ENCODE data around the gene INSYN2B. TPM values are rescaled to one million over a fixed set of nuclear protein-coding genes. Genes with fewer than 3 reads are reported as not detected.

Gene INSYN2B
- total RNA-seq, 1 experiment from 2014 or later: 10.8 TPM

GRCh38 chr5:169960659-169961058 lies 19.6 kb downstream of the INSYN2B start:
- H3K27ac ChIP-seq (ENCODE audit: low read depth, low read length, poor library complexity, severe bottlenecking): no peak overlapping the region
- no peak for DNase-seq (ENCODE audit: low spot score)
- no peak for TF ChIP-seq EZH2 (IDR thresholded peaks at IDR 0.05; ENCODE audit: borderline replicate concordance, low read depth, low read length, poor library complexity, severe bottlenecking)
- TF ChIP-seq, protein P1, sequence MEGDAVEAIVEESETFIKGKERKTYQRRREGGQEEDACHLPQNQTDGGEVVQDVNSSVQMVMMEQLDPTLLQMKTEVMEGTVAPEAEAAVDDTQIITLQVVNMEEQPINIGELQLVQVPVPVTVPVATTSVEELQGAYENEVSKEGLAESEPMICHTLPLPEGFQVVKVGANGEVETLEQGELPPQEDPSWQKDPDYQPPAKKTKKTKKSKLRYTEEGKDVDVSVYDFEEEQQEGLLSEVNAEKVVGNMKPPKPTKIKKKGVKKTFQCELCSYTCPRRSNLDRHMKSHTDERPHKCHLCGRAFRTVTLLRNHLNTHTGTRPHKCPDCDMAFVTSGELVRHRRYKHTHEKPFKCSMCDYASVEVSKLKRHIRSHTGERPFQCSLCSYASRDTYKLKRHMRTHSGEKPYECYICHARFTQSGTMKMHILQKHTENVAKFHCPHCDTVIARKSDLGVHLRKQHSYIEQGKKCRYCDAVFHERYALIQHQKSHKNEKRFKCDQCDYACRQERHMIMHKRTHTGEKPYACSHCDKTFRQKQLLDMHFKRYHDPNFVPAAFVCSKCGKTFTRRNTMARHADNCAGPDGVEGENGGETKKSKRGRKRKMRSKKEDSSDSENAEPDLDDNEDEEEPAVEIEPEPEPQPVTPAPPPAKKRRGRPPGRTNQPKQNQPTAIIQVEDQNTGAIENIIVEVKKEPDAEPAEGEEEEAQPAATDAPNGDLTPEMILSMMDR (conservative IDR thresholded peaks at IDR 0.05; ENCODE audit: low read depth, low read length): no peak
- no peaks in the 10 kb centered on the region for H3K4me1 ChIP-seq (ENCODE audit: insufficient read depth, low read length, poor library complexity, severe bottlenecking)
- H3K9me3 ChIP-seq (ENCODE audit: low read depth, low read length, poor library complexity, severe bottlenecking): no peaks in the 10 kb centered on the region
- no TSS peak for BruUV-seq (replicated peaks)
- H3K27me3 ChIP-seq (replicated peaks; ENCODE audit: insufficient read depth, low read depth, low read length, poor library complexity): no peaks in the 10 kb centered on the region
- no peaks in the 10 kb centered on the region for H3K36me3 ChIP-seq (ENCODE audit: insufficient read depth, low read length, poor library complexity, severe bottlenecking)
- H3K4me3 ChIP-seq (ENCODE audit: low read depth, low read length, poor library complexity, severe bottlenecking): no peak overlapping the region
- CTCF ChIA-PET: no interaction called here
- intact Hi-C loops (cut with micrococcal nuclease; ENCODE audit: unreplicated experiment): no loop called here
- POLR2A ChIA-PET (ENCODE audit: low non-redundant PET): no interaction called here

DNA sequence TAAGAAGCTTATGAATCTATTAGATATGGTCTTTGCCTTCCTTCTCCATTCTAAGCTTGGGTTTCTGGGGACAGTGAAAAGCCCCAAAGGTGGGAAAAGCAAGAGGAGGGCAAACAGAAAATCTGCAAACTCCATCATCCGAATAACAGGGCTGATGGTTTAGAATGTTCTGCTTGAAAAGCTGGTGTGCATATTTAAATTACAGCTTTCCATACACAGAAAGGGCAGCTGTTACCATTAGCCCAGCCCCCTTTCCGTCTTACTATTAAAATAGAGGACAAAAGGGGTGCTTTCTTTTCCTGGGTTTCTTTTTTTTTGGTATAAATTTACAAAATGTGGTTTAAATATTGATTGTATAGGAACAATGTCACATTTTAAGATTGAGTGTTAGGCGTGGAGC lies 22.0 kb downstream of the INSYN2B start:
- no peak for DNase-seq (ENCODE audit: low spot score)
- no peak overlapping the region for H3K27ac ChIP-seq (ENCODE audit: low read depth, low read length, poor library complexity, severe bottlenecking)
- H3K4me3 ChIP-seq (ENCODE audit: low read depth, low read length, poor library complexity, severe bottlenecking): no peak overlapping the region
- no peaks in the 10 kb centered on the region for H3K4me1 ChIP-seq (ENCODE audit: insufficient read depth, low read length, poor library complexity, severe bottlenecking)
- intact Hi-C loops (cut with micrococcal nuclease; ENCODE audit: unreplicated experiment): no loop called here
- POLR2A ChIA-PET (ENCODE audit: low non-redundant PET): no interaction called here
- TF ChIP-seq, protein P1 (conservative IDR thresholded peaks at IDR 0.05; ENCODE audit: low read depth, low read length): no peak
- no peak for TF ChIP-seq EZH2 (IDR thresholded peaks at IDR 0.05; ENCODE audit: borderline replicate concordance, low read depth, low read length, poor library complexity, severe bottlenecking)
- no peaks in the 10 kb centered on the region for H3K9me3 ChIP-seq (ENCODE audit: low read depth, low read length, poor library complexity, severe bottlenecking)
- H3K36me3 ChIP-seq (ENCODE audit: insufficient read depth, low read length, poor library complexity, severe bottlenecking): no peaks in the 10 kb centered on the region
- BruUV-seq (replicated peaks): no TSS peak
- CTCF ChIA-PET: no interaction called here
- H3K27me3 ChIP-seq (replicated peaks; ENCODE audit: insufficient read depth, low read depth, low read length, poor library complexity): no peaks in the 10 kb centered on the region

DNA sequence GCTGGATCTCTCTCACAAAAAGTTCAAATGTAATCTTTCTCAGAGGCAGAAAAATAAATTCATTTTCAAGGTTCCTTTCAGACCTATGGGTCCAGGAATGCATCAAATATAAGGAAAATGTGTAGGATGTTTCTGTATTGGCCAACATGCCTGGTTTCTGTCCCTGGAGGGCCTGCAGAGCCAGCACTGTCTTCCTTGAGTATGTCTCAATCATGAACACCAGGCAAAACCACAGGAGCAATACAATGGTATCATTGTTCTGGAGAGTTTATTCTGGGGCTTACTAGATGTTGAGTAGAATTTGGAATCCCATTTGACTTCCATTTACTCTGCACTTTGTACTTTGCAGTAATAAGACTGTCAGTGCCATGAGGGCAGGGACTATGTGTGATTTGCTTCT lies 23.5 kb downstream of the INSYN2B start:
- TF ChIP-seq EZH2 (IDR thresholded peaks at IDR 0.05; ENCODE audit: borderline replicate concordance, low read depth, low read length, poor library complexity, severe bottlenecking): no peak
- TF ChIP-seq, protein P1 (conservative IDR thresholded peaks at IDR 0.05; ENCODE audit: low read depth, low read length): no peak
- Histone ChIP-seq H3K36me3 (ENCODE audit: insufficient read depth, low read length, poor library complexity, severe bottlenecking) (no peaks in the 10 kb centered on the region), H3K4me3 (ENCODE audit: low read depth, low read length, poor library complexity, severe bottlenecking) (no peak overlapping the region), H3K4me1 (ENCODE audit: insufficient read depth, low read length, poor library complexity, severe bottlenecking) (no peaks in the 10 kb centered on the region), H3K9me3 (ENCODE audit: low read depth, low read length, poor library complexity, severe bottlenecking) (no peaks in the 10 kb centered on the region), H3K27ac (ENCODE audit: low read depth, low read length, poor library complexity, severe bottlenecking) (no peak overlapping the region), H3K27me3 (replicated peaks; ENCODE audit: insufficient read depth, low read depth, low read length, poor library complexity) (no peaks in the 10 kb centered on the region)
- no peak for DNase-seq (ENCODE audit: low spot score)
- intact Hi-C loops (cut with micrococcal nuclease; ENCODE audit: unreplicated experiment): no loop called here
- ChIA-PET POLR2A (ENCODE audit: low non-redundant PET) (no interaction called here), CTCF (no interaction called here)
- no TSS peak for BruUV-seq (replicated peaks)

All from A673 (cell line).